WERI-Rb-1 (cell line): ENCODE data around the gene NEBL.

Experiments
- DNase-seq: peaks from one replicate; pipeline ENCODE4 v3.0.0-alpha.2; 2020
- H3K27ac ChIP-seq: fragments of 250-450 bp; sonication (Bioruptor Pico); 2 replicates; pipeline ENCODE4 v1.5.1; 2020; ENCODE audit warnings: mild to moderate bottlenecking, moderate library complexity
- H3K27me3 ChIP-seq: fragments of 250-450 bp; sonication (Bioruptor Pico); 2 replicates; pipeline ENCODE4 v1.5.1; 2021; ENCODE audit warnings: mild to moderate bottlenecking, low read depth, moderate library complexity; ENCODE audit not compliant: insufficient read depth, severe bottlenecking
- H3K36me3 ChIP-seq: fragments of 250-450 bp; sonication (Bioruptor Pico); 2 replicates; pipeline ENCODE4 v1.5.1; 2020; ENCODE audit warnings: mild to moderate bottlenecking, moderate library complexity
- H3K4me3 ChIP-seq: 2 replicates; pipeline ENCODE4 v1.5.1; 2011; ENCODE audit warnings: low read depth, mild to moderate bottlenecking, control low read depth, low read length
- H3K9me3 ChIP-seq: fragments of 250-450 bp; sonication (Bioruptor Pico); 2 replicates; pipeline ENCODE4 v1.5.1; 2021; ENCODE audit warnings: mild to moderate bottlenecking, moderate library complexity; ENCODE audit not compliant: severe bottlenecking
- CTCF ChIP-seq: IDR thresholded peaks from 2 replicates; pipeline ENCODE4 v1.5.1; 2011; ENCODE audit warnings: low read depth, mild to moderate bottlenecking, control low read depth, inconsistent platforms, low read length

NEBL gene

GRCh38 chr10:20839910-20840309 is 57.2 kb downstream of the NEBL start:
- Histone ChIP-seq H3K9me3 (no peaks in the 10 kb centered on the region), H3K36me3 (no peaks in the 10 kb centered on the region), H3K27ac (no peak overlapping the region), H3K4me3 (no peak overlapping the region), H3K27me3 (no peaks in the 10 kb centered on the region)
- no peak for DNase-seq
- TF ChIP-seq CTCF: no peak

GRCh38 chr10:20839141-20839540 is 58.0 kb downstream of the NEBL start:
- Histone ChIP-seq H3K4me3 (no peak overlapping the region), H3K9me3 (no peaks in the 10 kb centered on the region), H3K27me3 (no peaks in the 10 kb centered on the region), H3K36me3 (no peaks in the 10 kb centered on the region), H3K27ac (no peak overlapping the region)
- DNase-seq: no peak
- no peak for TF ChIP-seq CTCF

- H3K9me3 ChIP-seq: no peaks in the 10 kb centered on the region
- H3K36me3 ChIP-seq: no peaks in the 10 kb centered on the region
- no peak for TF ChIP-seq CTCF
- H3K27ac ChIP-seq: no peak overlapping the region
- no peak for DNase-seq
- H3K27me3 ChIP-seq: no peaks in the 10 kb centered on the region
- H3K4me3 ChIP-seq: no peak overlapping the region
Observed at GRCh38 chr10:20836401-20836800, 60.7 kb downstream of the NEBL start.

GRCh38 chr10:20835335-20835734 is 61.8 kb downstream of the NEBL start:
- Histone ChIP-seq H3K27me3 (no peaks in the 10 kb centered on the region), H3K27ac (no peak overlapping the region), H3K36me3 (no peaks in the 10 kb centered on the region), H3K9me3 (no peaks in the 10 kb centered on the region), H3K4me3 (no peak overlapping the region)
- DNase-seq: no peak
- no peak for TF ChIP-seq CTCF

GRCh38 chr10:20834825-20835224 is 62.3 kb downstream of the NEBL start:
- DNase-seq: no peak
- Histone ChIP-seq H3K27ac (no peak overlapping the region), H3K36me3 (no peaks in the 10 kb centered on the region), H3K9me3 (no peaks in the 10 kb centered on the region), H3K4me3 (no peak overlapping the region), H3K27me3 (no peaks in the 10 kb centered on the region)
- TF ChIP-seq CTCF: no peak

- Histone ChIP-seq H3K4me3 (no peak overlapping the region), H3K27me3 (no peaks in the 10 kb centered on the region), H3K9me3 (no peaks in the 10 kb centered on the region), H3K27ac (no peak overlapping the region), H3K36me3 (no peaks in the 10 kb centered on the region)
- no peak for DNase-seq
- no peak for TF ChIP-seq CTCF
Observed at GRCh38 chr10:20822825-20823224, 74.3 kb downstream of the NEBL start.
